IPS-20b (cell line): Measurements from ENCODE around the gene GMPR2.
"Not testable (repeated sequence)": the region's sequence is repeated elsewhere in the genome, so short reads cannot be mapped to it uniquely, and the experiment has no call there.

Experiments
- H3K27ac ChIP-seq: one replicate; pipeline ENCODE4 v1.5.1; 2013; ENCODE audit warnings: low read length
- H3K27me3 ChIP-seq: 2 replicates; pipeline ENCODE4 v1.6.1; 2013; ENCODE audit warnings: mild to moderate bottlenecking, low read length, inconsistent platforms; ENCODE audit not compliant: insufficient read depth
- H3K36me3 ChIP-seq: 2 replicates; pipeline ENCODE4 v1.6.1; 2013; ENCODE audit warnings: low read depth, mild to moderate bottlenecking, inconsistent platforms, low read length, moderate library complexity; ENCODE audit not compliant: insufficient read depth
- H3K4me1 ChIP-seq: 2 replicates; pipeline ENCODE4 v1.6.1; 2013; ENCODE audit warnings: mild to moderate bottlenecking, control low read depth, inconsistent platforms, low read length, moderate library complexity; ENCODE audit not compliant: insufficient read depth
- H3K4me3 ChIP-seq: 2 replicates; pipeline ENCODE4 v1.5.1; 2013; ENCODE audit warnings: mild to moderate bottlenecking, low read length, inconsistent platforms
- H3K9ac ChIP-seq: 2 replicates; pipeline ENCODE4 v1.6.1; 2013; ENCODE audit warnings: low read depth, mild to moderate bottlenecking, inconsistent platforms, low read length, moderate library complexity
- H3K9me3 ChIP-seq: 2 replicates; pipeline ENCODE4 v1.6.1; 2013; ENCODE audit warnings: mild to moderate bottlenecking, low read depth, low read length, inconsistent platforms; ENCODE audit not compliant: insufficient read depth

Gene GMPR2

GRCh38 chr14:24235804-24236688 lies 3.3 kb downstream of the GMPR2 start:
- H3K4me3 ChIP-seq: no peak overlapping the region
- H3K27me3 ChIP-seq: no peaks in the 10 kb centered on the region
- peaks cover 69% of the 10 kb centered on the region for H3K36me3 ChIP-seq
- no peak overlapping the region for H3K9ac ChIP-seq
- no peak overlapping the region for H3K27ac ChIP-seq
- no peaks in the 10 kb centered on the region for H3K9me3 ChIP-seq
- peaks cover 5% of the 10 kb centered on the region for H3K4me1 ChIP-seq

GRCh38 chr14:24236689-24237462 lies 4.1 kb downstream of the GMPR2 start:
- peaks cover 5% of the 10 kb centered on the region for H3K4me1 ChIP-seq
- H3K4me3 ChIP-seq: no peak overlapping the region
- peaks cover 71% of the 10 kb centered on the region for H3K36me3 ChIP-seq
- no peak overlapping the region for H3K27ac ChIP-seq
- no peaks in the 10 kb centered on the region for H3K27me3 ChIP-seq
- no peaks in the 10 kb centered on the region for H3K9me3 ChIP-seq
- no peak overlapping the region for H3K9ac ChIP-seq

- peaks cover 5% of the 10 kb centered on the region for H3K4me1 ChIP-seq
Measured at GRCh38 chr14:24237463-24237955, 4.8 kb downstream of the GMPR2 start.

GRCh38 chr14:24238123-24238522 lies 5.4 kb downstream of the GMPR2 start:
- H3K4me1 ChIP-seq: peaks cover 5% of the 10 kb centered on the region
- H3K4me3 ChIP-seq: no peak overlapping the region
- H3K36me3 ChIP-seq: peaks cover 71% of the 10 kb centered on the region
- no peaks in the 10 kb centered on the region for H3K27me3 ChIP-seq
- H3K27ac ChIP-seq: no peak overlapping the region
- H3K9me3 ChIP-seq: no peaks in the 10 kb centered on the region
- H3K9ac ChIP-seq: no peak overlapping the region

More at GRCh38 chr14:24237463-24237955, 4.8 kb downstream of the GMPR2 start:
- H3K9ac ChIP-seq: no peak overlapping the region
- H3K9me3 ChIP-seq: no peaks in the 10 kb centered on the region
- H3K27me3 ChIP-seq: no peaks in the 10 kb centered on the region
- no peak overlapping the region for H3K4me3 ChIP-seq
- H3K36me3 ChIP-seq: peaks cover 71% of the 10 kb centered on the region
- H3K27ac ChIP-seq: no peak overlapping the region

GRCh38 chr14:24238527-24239037 lies 5.9 kb downstream of the GMPR2 start:
- Histone ChIP-seq H3K27me3 (no peaks in the 10 kb centered on the region), H3K36me3 (peaks cover 71% of the 10 kb centered on the region), H3K27ac (no peak overlapping the region), H3K4me3 (no peak overlapping the region), H3K9me3 (no peaks in the 10 kb centered on the region), H3K4me1 (peaks cover under 1% of the 10 kb centered on the region), H3K9ac (no peak overlapping the region)

GRCh38 chr14:24240110-24240918 lies 7.6 kb downstream of the GMPR2 start:
- H3K4me1 ChIP-seq: no peaks in the 10 kb centered on the region
- H3K27ac ChIP-seq: no peak overlapping the region
- peaks cover 58% of the 10 kb centered on the region for H3K36me3 ChIP-seq
- no peaks in the 10 kb centered on the region for H3K27me3 ChIP-seq
- H3K4me3 ChIP-seq: no peak overlapping the region
- H3K9me3 ChIP-seq: no peaks in the 10 kb centered on the region
- no peak overlapping the region for H3K9ac ChIP-seq

- no peaks in the 10 kb centered on the region for H3K27me3 ChIP-seq
- no peaks in the 10 kb centered on the region for H3K9me3 ChIP-seq
- no peaks in the 10 kb centered on the region for H3K4me1 ChIP-seq
- H3K4me3 ChIP-seq: peak overlapping the region; percentile 91
- H3K9ac ChIP-seq: peak overlapping the region; percentile 85
- H3K27ac ChIP-seq: peak overlapping the region; percentile 51
- H3K36me3 ChIP-seq: peaks cover 43% of the 10 kb centered on the region
Measured at GRCh38 chr14:24241829-24242443, 9.2 kb downstream of the GMPR2 start.

- Histone ChIP-seq H3K9me3 (no peaks in the 10 kb centered on the region), H3K4me1 (no peaks in the 10 kb centered on the region), H3K27me3 (no peaks in the 10 kb centered on the region), H3K36me3 (peaks cover 29% of the 10 kb centered on the region), H3K27ac (no peak overlapping the region), H3K9ac (peak overlapping the region; percentile 85; the same call in 1 of the 2 replicates), H3K4me3 (peak overlapping the region; percentile 91; the same call in 1 of the 2 replicates)
Measured at GRCh38 chr14:24243336-24243836, 10.7 kb downstream of the GMPR2 start.

GRCh38 chr14:24245350-24245749 lies 12.6 kb downstream of the GMPR2 start:
- H3K4me1 ChIP-seq, H3K36me3 ChIP-seq, H3K9ac ChIP-seq, H3K27ac ChIP-seq, H3K4me3 ChIP-seq, H3K9me3 ChIP-seq, H3K27me3 ChIP-seq: not testable (repeated sequence)

GRCh38 chr14:24246765-24247212 lies 14.1 kb downstream of the GMPR2 start:
- no peaks in the 10 kb centered on the region for H3K9me3 ChIP-seq
- no peaks in the 10 kb centered on the region for H3K36me3 ChIP-seq
- H3K27me3 ChIP-seq: no peaks in the 10 kb centered on the region
- H3K27ac ChIP-seq: no peak overlapping the region
- H3K9ac ChIP-seq: no peak overlapping the region
- no peaks in the 10 kb centered on the region for H3K4me1 ChIP-seq
- H3K4me3 ChIP-seq: no peak overlapping the region
